Erythroblast (primary cell): ENCODE measurements around the gene NFAT5.

Experiments used
- GATA1 ChIP-seq: IDR thresholded peaks from 2 replicates; pipeline ENCODE4 v1.6.1; 2011; ENCODE audit warnings: low read depth, mild to moderate bottlenecking, control low read depth, low read length, moderate library complexity
- POLR2A ChIP-seq: IDR thresholded peaks from 2 replicates; pipeline ENCODE4 v1.6.1; 2011; ENCODE audit warnings: mild to moderate bottlenecking, low read length

- TF ChIP-seq POLR2A (no peak), GATA1 (no peak)
Observed at GRCh38 chr16:69621225-69621624, 55.5 kb downstream of the NFAT5 start.
